ENCODE data around the gene ZMIZ1.

ZMIZ1 gene

DNA sequence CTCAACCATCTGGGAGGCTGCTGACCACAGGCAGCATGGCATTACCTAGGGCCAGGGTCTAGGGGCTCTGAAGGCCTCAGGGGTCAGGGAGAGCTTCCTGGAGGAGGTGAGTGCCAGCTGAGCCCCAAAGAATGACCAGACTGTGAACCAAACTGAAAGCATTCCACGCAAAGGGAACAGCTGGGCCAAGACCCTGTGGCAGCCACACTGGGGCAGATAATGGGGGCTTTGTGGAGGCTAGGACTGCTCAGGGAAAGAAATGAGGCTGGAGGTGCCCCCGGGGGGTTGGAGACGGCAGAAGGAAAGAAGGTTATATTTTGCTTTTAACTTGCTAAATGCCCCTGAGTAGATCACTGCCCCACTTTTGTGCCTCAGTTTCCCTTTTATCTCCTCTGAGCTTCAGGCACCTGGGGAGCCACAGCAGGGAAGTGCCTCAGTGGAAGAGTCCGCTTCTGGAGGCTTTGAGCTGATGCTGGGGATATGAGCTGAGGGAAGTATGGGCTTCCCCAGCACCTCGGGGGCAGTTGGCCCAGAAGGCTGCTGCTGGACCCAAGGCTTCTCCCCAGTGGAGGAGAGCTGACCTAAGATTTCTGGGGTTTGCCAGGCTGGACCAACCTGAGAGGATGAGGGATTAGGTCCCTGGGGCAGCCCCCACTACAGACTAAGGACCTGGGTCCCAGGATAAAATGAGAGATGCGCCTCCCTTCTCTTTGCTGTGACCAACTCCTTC is 57.8 kb downstream of the ZMIZ1 start:
- no peak for DNase-seq

DNA sequence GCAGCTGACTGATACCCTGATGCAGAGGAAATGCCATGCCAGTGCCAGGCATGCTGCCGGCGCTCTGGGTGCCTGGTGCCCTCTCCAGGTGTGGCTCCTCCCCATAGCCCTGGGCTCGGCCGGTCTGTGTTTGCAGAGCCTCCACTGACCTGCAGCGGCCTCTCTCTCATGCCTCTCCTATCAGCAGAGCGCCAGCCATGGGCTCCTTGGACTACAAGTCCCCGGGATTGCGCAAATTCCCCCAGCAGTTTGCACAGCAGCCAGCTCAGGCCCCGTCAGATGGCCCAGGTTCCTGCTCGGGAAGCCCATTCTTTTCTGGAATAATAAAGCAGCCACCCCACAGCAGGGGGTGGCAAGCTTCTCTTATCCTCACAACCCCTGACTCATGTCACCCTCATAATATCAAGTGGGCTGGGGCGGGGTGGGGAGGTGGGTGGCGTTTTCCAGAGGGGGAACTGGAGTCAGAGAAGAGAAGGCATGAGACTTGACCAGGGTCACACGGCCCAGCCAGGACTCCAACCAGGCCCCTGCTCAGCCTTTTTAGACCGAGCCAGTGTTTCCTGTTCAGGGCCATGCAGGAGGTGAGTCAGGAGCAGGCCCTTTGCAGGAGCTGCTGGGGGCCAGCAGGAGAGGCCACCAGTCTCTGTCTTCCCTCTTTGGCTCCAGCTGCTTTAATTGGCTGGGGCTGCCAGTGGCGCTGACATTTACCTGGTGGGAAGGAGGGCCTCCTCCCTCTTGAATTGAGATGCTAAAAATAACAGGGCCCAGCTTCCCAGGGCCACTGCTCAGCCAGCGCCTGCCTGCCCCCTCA is 58.6 kb downstream of the ZMIZ1 start:
- DNase-seq, result no peak

DNA sequence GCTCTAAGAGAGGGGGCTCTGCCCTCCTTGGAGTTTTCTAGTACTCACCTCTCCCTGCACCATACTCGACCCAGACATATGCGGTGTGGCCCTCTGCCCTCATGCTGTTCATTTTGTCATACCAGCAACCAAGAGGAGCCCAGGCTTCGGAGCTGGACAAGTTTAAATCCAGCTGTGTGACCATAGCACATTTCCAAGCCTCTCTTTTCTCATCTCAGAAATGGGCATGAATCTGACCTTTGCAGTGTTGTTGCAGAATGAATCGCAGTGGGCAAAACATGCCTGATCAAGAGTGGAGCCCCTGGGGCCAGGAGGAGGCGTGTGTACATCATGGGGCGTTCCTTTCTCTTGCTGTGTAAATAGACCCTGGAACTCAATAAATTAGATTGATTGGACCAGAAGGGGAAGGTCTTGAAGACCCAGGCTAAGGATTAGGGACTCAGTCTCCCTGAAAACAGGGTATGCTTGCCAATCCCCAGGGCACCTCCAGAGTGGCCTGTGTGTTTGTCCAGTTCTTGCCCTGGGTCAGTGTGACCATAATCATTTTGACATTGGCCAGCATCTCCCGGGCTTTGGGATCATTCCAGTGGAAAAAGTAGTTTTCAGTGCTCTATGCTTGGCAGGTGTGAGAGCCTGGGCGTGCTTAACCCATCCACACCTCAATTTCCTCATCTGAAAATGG is 59.6 kb downstream of the ZMIZ1 start:
- no peak for DNase-seq

DNA sequence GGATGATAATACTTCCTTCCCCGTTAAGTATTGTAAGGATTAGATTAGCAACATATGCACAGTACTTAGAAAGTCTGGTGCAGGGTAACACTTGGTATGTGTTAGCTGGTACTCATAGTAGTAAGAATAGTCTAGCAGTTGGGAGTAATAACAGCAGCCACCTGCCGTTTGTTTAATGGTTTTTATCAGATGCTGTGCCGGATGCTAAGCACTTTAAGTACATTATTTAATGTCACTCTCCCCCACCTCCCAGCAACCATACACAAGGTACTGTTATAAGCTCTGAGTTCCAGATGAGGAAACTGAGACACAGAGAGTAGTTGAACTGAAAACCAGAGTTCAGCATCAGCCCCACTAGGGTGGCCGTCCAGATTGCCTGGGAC is 60.1 kb downstream of the ZMIZ1 start:
- DNase-seq, result no peak

DNA sequence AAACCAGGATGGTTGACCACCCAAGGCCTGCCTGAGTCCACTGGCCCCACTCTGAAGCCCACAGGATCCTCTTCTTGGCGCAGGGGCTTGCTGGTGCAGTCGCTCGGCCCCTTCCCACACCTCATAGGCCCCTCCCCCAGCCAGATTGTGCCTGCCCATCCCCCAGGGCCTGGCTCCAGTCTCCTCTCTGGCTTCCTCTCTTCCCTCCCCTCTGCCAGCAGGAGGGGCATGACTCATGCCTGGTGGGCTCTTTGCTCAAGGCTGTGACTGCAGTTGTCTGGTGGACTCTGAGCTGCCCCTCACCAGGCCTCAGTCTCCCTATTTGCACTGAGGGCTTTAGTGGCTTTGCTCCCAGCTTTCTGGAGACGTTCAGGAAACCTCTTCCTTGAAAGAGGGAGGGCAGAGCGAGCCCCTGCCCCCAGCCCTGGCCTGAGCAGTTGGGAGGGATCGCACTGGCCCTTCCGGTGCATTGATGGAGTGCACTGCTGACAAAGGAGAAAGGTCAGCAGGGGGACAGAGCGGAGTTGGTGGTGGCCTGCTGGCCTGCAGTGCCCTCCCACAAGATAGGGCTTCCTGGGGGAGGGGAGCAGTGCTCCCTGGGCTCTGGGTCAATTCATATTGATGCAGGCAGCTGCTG is 60.7 kb downstream of the ZMIZ1 start:
- DNase-seq, result no peak

DNA sequence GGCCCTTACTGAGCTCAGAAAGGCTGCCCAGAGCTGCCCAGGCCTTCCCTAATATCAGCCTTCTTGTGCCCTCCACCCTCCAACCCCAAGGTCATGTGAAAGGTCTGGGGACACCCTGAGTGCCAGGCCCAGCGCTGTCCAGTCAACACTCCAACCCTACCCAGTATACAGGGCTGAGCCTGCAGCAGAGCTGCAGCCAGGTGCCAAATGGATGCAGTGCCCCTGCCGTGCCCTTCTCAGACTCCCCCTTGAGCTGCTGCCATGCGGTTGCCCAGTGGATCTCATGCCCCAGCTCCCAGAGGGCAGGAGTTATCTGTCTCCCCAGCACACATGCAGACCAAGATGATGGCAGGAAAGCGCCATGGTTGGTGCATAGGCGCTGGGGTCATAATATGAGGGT is 61.5 kb downstream of the ZMIZ1 start:
- no peak for DNase-seq

DNA sequence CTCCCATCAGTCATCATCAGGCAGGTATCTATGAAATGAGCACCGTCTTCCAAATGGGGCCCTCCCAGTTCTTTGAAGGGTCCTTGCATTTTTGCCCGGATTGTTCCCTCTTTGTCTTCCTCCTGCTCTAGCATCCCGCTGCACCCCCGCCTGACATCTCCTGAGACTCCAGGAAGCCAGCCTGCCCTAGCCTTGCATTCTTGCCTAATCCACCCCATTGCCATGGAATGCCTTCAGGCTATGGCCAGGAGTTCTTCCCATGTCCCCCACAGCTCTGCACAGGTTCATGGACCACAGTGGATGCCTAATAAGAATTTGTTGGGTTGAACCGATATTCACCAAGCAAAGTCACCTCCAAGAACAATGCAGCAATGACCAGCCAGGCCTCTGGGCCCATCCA is 62.1 kb downstream of the ZMIZ1 start:
- DNase-seq, result no peak

DNA sequence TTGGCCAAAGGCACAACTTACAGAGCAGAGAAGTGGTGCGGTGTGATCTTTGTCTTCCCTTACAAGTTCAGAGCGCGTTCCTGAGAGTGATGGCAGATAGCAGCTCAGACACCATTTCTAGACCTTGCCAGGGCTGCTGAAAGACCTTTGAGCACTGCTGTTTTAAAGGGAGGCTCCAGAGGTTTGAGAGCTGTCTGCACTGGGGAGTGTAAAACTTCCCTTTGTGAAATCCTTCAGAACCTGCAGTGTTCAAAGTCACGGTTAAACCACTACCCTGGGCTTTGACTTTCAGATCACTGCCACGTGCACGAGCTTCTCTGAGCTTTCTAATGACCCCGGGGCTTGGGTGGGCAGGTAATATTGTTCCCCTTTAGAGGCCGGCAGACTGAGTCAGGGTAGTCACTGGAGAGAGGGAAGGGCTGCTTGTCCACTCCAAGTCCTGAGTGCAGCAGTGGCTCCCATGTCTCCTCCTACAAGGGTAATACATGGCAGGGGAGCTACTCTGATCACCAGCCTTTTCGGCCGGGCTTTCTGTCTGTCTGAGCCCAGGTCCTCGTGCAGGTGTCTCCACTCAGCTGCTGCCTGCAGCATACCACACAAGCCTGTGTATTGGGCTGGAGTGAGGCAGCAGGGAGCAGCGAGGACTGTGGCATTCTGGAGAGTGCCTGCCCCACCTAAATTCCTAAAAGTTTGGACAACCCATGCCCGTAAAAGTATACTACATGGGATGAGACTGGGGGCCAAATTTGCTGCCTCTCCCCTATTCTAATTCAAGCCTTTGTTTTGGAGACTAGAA is 63.3 kb downstream of the ZMIZ1 start:
- no peak for DNase-seq

DNA sequence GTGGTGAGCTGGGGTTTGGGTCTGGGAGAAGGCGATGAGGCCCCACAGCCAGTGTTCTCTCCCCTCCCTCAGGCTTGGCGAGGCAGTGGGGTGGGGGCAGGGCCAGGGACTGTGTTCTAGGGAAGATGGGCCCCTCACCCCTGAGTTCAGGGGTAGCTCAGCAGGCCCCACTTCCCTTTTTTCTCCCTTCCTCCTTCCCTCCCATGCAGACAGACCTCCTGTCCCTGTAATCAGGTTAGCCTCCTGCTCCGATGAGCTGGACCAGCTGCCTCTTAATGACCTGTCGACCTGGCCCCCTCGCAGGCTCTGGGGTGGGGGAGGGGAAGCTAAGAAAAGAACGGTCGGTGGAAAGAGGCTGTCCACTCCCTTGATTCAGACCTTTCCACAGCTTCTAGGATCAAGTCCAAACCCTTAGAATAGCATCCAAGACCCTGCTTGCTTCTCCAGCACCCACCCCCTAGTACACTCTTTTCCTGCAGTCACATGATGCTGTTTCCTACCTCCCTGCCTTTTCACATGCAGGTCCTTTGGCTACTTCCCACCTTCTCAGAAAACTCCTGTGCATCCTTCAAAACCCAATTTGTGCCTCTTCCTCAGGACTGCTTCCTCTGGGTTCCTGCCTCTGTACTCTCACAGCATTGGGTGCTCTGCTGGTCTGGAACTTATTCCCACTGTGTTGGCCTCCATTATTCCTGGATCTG is 64.1 kb downstream of the ZMIZ1 start:
- DNase-seq, result no peak

DNA sequence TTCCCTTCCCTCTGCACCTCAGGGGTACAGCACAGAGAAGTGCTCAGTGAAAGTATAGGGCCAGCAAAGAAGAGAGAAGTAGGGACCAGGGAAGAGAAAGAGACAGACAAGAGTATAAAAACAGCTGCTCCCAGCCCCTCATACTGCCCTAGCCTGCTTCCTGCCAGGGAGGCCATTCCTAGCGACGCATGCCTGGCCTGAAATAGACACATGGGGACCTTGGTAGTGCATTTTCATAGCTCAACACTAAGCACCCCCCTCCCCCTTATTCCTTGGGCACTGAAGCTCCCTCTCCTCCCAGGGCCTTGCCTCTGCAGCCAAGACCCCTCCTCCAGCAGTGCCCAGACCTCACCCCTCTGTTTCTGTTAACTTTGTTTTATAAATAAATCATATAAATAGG is 64.7 kb downstream of the ZMIZ1 start:
- DNase-seq, result no peak

DNA sequence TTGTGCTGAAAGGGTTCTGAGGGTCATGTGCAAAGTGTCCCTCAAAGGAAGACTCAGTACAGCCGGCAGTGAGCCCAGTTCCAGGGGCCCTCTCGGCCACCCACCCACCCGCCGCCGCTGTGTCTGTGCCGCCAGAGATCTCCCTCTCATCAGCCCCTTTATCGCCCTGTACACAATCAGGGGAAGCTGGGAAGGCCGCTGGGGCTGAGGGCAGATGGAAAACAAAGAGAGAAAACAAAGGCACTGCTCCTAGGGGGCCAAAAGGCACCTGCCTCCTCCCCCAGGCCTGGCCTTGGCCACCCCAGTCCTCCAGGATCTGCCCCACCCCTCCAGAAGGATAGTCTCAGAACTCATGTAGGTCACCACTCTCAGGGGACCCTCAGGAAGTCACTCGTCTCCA is 67.0 kb downstream of the ZMIZ1 start:
- no peak for DNase-seq

DNA sequence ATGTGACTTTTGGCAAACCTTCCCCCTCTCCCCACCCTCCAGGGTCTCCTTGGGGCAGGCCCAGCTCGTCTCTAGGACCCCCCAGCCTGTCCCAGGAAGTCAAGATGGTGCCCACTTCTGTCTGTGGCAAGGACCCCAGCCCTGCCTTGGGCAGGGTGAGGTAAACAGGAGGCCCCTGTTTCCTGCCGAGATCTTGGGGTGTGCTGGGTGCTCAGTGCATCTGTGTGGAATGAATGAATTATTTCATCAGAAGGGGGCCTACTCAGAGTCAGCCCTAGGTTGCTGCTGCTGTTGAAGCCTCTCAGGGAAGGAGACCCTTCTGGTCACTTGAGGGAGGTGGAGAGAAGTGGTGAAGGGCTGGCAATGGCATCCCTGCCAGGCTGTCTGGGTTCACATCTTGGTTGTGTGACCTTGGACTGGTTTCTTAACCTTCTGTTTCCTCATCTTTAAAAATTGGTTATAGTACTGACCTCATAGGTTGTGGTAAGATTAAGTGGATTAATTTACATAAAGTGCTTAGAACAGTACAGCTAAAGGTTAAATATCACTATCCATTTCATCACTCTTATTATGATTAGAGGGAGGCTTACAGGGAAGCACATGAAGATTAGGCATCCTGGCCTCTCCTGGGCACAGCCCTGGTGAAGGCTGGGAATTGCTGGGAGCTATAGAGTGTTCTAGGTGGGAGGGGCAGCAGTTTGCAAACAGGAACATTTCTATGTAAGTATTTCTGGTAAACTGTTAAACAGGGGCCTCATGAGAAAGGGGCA is 67.7 kb downstream of the ZMIZ1 start:
- no peak for DNase-seq

DNA sequence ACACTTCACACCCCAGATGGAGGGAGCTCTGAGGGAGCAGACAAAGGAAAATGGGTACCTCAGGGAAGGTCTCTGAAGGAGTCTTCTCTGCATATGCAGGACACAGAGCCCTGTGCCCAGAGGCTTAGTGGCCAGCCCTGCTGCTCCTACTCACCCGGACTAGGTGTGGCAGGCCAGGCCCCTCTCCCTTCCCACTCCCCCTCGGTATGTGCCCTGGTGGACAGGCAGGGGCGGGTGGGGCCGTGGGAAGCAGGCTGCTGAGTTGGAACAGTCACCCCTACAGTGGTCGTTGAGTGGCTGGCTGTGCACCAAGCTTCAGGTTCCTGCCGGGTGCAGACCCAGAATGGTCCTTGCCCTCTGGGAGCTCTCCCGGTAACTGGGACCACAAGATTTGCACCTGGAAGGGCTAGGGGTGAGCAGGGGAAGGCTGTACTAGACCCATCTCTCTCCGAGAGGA is 68.6 kb downstream of the ZMIZ1 start:
- no peak for DNase-seq

DNA sequence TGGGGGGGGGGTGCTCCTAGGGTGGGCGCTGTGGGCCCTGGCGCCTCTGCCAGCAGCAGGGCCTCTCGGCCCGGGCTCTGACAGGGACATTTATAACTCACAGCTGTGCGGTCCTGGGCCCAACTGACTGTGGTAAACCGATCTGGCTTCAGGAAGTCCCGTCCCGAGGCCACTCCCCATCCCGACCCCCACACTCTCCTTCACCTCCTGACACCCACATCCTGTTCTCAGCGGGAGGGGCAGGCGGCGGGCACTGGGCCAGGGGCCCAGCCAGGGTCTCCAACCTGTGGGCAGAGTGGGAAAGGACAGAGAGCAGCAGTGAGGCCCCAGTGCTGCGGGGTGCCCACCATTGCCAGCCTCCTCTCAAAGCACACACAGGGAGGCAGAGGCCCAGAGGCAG is 69.1 kb downstream of the ZMIZ1 start:
- DNase-seq, result no peak

DNA sequence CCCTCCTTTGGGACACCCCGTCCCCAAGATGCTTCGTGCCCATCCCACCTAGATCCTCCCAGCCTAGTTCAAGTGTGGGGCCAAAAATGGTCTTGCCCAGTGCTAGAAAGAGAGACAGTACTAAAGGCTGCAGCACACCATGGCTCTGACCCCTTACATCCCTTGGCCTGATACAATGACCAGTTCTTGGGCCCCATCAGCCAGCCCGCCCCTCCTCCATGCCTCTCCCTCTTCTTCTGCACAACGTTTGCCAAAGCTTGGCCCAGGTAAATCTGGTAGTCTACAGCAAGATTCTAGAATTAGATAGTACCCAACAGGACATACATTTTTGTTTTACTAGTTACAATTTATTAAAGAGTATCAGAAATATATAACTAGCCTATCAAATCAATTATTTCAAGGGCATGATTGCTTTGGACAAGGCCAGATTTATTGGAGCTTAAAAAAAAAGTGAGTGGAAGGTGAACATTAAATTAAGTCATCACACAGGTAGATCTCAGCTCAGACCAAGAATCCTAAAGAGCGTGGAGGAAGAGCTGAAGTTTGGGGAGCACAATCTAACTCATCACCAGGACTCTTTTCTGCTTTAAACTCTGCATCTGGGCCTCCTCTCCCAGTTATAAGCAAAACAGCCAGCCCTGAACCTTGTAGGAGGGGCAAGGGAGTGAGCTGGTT is 69.8 kb downstream of the ZMIZ1 start:
- no peak for DNase-seq

DNA sequence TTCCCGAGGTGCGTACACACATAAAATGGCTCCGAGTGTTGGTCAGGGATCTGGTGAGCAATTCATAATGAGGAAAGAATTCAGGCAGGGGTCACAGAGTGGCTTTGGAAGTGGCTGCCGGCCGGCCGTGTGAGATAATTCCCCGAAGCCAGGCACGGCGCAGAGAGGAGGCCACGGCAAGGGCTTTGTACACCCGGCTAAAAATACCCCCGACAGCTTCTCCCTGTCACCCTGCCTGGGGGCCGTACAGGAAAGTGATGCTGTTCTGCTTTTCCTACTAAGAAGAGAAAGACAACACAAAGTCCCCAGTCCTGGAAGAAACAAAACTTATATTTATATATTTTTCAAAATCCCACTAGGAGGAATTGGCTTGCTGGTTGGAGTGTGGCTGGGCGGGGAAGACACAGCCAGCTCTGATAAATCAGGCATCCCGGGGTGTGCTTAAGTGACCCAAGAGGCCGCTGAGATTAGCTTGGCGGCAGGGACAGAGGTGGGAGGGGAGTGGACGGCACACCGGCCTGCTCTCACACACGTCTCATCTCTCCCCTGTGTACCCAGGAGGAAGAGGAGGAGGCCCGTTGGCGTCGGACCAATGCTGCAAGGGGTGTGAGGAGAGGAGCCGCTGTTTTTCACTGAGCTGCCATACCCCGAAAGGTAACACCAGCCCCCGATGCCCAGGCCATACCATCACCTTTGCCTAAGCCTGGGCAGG is 70.5 kb downstream of the ZMIZ1 start:
- no peak for DNase-seq

DNA sequence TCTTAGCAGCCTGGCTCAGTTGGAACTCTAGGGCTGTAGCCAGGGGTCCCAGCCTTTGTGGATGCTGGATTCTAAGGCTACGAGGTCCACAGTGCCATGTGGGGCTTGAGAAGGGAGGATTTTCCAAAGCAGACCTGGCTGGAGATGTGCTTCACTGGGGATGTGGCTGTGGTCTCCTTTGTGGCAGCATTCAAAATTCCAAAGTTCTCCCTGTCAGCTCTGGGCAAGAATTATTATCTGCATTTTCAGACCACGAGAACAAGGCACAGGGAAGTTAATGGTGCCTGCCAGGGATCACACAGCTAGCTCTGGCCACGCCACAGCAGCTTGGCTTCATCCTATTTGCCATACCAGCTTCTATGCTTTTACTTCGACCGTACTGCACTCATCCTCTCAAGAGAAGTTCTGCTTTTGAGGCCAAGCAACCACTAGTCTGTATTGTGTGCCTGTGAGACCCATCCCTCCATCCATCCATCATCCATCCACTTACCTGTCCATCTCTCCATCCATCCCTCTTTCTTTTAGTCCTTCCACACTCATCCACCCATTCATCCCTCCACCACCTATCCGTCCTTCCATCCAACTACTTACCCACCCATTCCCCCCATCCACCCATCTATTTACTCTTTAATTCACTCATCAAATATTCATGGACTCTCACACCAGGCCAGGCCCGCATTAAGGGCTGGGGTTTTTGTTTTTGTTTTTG is 71.5 kb downstream of the ZMIZ1 start:
- DNase-seq, result no peak

DNA sequence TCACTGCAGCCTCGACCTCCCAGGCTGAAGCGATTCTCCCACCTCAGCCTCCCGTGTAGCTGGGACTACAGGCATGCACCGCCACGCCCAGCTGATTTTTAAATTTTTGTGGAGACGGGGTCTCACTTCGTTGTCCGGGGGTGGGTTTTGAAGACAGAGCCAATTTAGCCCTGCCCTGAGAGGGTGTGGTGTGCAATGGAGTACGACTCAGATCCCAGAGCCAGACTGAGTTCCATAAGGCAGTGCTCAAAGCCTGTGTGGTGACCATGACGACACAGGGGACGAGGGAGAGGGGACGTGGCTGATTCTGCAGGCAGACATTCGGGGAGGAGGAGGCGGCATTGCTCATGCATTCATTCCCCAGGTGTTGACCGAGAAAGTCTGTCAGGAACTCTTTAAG is 72.1 kb downstream of the ZMIZ1 start:
- no peak for DNase-seq

DNA sequence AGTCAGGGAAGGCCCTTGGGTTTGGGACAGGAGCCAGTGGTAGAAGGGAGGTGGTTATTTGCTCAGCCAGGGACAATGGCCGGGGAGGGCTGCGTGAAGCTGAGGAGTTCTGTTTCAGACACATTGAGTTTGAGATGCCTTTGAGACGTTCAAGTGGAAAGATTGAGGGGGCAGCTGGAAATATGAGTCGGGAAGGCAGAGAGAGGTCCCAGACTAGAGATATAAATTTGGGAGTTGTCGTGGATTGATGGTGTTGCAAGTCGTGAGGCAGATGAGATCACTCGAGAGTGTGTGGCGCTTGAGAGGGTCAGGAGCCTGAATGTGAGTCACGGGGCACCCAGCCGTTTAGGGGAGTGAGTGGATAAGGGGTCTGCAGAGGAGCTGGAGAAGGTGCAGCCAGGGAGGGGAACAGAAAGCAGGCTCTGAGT is 73.3 kb downstream of the ZMIZ1 start:
- DNase-seq, result no peak
